Loucy (cell line): ENCODE results near the gene CCNYL1.
"Not testable (repeated sequence)": the region's sequence is repeated elsewhere in the genome, so short reads cannot be mapped to it uniquely, and the experiment has no call there.

Source experiments
- H2AFZ ChIP-seq: fragments of 200-600 bp; sonication (generic); 2 replicates; pipeline ENCODE4 v1.6.0; 2016; ENCODE audit warnings: antibody characterized with exemption, mild to moderate bottlenecking, low read length, moderate library complexity
- H3F3A ChIP-seq: fragments of 200-600 bp; 2 replicates; pipeline ENCODE4 v1.6.0; 2016; ENCODE audit warnings: antibody characterized with exemption, low read depth, mild to moderate bottlenecking
- H3K27me3 ChIP-seq: fragments of 200-600 bp; sonication (generic); 2 replicates; pipeline ENCODE4 v1.6.1; 2014; ENCODE audit warnings: low read length, mild to moderate bottlenecking; ENCODE audit not compliant: insufficient read depth, poor library complexity, severe bottlenecking
- H3K36me3 ChIP-seq: fragments of 200-600 bp; sonication (generic); 2 replicates; pipeline ENCODE4 v1.6.1; 2016; ENCODE audit warnings: low read length; ENCODE audit not compliant: insufficient read depth
- H3K4me1 ChIP-seq: fragments of 200-600 bp; sonication (generic); 2 replicates; pipeline ENCODE4 v1.5.1; 2014; ENCODE audit warnings: low read length, mild to moderate bottlenecking; ENCODE audit not compliant: insufficient read depth, poor library complexity, severe bottlenecking
- H3K4me2 ChIP-seq: fragments of 200-600 bp; sonication (generic); 2 replicates; pipeline ENCODE4 v1.6.0; 2014; ENCODE audit warnings: antibody characterized with exemption, low read length, low read depth, mild to moderate bottlenecking; ENCODE audit not compliant: poor library complexity, severe bottlenecking
- H3K4me3 ChIP-seq: fragments of 200-600 bp; sonication (generic); 2 replicates; pipeline ENCODE4 v1.5.1; 2014; ENCODE audit warnings: low read length, mild to moderate bottlenecking, mixed read lengths; ENCODE audit not compliant: poor library complexity, severe bottlenecking
- H3K79me2 ChIP-seq: fragments of 200-600 bp; sonication (generic); 2 replicates; pipeline ENCODE4 v1.6.1; 2014; ENCODE audit warnings: low read length; ENCODE audit not compliant: insufficient read depth
- H3K9ac ChIP-seq: fragments of 200-600 bp; sonication (generic); 2 replicates; pipeline ENCODE4 v1.6.0; 2014; ENCODE audit warnings: mild to moderate bottlenecking, low read depth, low read length, moderate library complexity; ENCODE audit not compliant: poor library complexity, severe bottlenecking
- H3K9me2 ChIP-seq: fragments of 200-600 bp; sonication (generic); replicated peaks from 2 replicates; pipeline ENCODE4 v1.6.1; 2016; ENCODE audit warnings: low read depth, low read length, mixed read lengths
- H3K9me3 ChIP-seq: fragments of 200-600 bp; sonication (generic); 2 replicates; pipeline ENCODE4 v1.6.1; 2014; ENCODE audit warnings: mild to moderate bottlenecking, antibody characterized with exemption, low read length, low read depth; ENCODE audit not compliant: insufficient read depth
- H4K20me1 ChIP-seq: fragments of 200-600 bp; sonication (generic); 2 replicates; pipeline ENCODE4 v1.6.0; 2014; ENCODE audit warnings: antibody characterized with exemption, low read length, mild to moderate bottlenecking; ENCODE audit not compliant: insufficient read depth, poor library complexity, severe bottlenecking
- EZH2phosphoT487 ChIP-seq: fragments of 200-600 bp; IDR thresholded peaks from 2 replicates; pipeline ENCODE4 v1.6.1; 2018; ENCODE audit warnings: antibody characterized with exemption, mild to moderate bottlenecking, moderate library complexity, borderline replicate concordance
- TF ChIP-seq, protein P1 (sequence below): fragments of 200-600 bp; sonication (generic); conservative IDR thresholded peaks from 2 replicates; pipeline ENCODE4 v1.5.1; 2014; ENCODE audit warnings: mild to moderate bottlenecking, antibody characterized with exemption, low read length

Gene CCNYL1

GRCh38 chr2:207759890-207760289 is 48.5 kb downstream of the CCNYL1 start:
- H3F3A ChIP-seq: 0 out of 2 replicates have a peak, but pooled peaks cover 3% of the 10 kb centered on the region
- no peaks in the 10 kb centered on the region for H3K27me3 ChIP-seq
- no peak overlapping the region for H3K4me2 ChIP-seq
- TF ChIP-seq, protein P1, sequence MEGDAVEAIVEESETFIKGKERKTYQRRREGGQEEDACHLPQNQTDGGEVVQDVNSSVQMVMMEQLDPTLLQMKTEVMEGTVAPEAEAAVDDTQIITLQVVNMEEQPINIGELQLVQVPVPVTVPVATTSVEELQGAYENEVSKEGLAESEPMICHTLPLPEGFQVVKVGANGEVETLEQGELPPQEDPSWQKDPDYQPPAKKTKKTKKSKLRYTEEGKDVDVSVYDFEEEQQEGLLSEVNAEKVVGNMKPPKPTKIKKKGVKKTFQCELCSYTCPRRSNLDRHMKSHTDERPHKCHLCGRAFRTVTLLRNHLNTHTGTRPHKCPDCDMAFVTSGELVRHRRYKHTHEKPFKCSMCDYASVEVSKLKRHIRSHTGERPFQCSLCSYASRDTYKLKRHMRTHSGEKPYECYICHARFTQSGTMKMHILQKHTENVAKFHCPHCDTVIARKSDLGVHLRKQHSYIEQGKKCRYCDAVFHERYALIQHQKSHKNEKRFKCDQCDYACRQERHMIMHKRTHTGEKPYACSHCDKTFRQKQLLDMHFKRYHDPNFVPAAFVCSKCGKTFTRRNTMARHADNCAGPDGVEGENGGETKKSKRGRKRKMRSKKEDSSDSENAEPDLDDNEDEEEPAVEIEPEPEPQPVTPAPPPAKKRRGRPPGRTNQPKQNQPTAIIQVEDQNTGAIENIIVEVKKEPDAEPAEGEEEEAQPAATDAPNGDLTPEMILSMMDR: no peak
- no peak for TF ChIP-seq EZH2phosphoT487
- H3K36me3 ChIP-seq: no peaks in the 10 kb centered on the region
- H3K79me2 ChIP-seq: 0 out of 2 replicates have a peak, but pooled peaks cover 5% of the 10 kb centered on the region
- no peaks in the 10 kb centered on the region for H3K9me3 ChIP-seq
- H3K4me1 ChIP-seq: peaks cover 22% of the 10 kb centered on the region
- no peaks in the 10 kb centered on the region for H3K9me2 ChIP-seq
- no peaks in the 10 kb centered on the region for H4K20me1 ChIP-seq
- H3K9ac ChIP-seq: no peak overlapping the region
- H2AFZ ChIP-seq: no peak overlapping the region
- H3K4me3 ChIP-seq: no peak overlapping the region

DNA sequence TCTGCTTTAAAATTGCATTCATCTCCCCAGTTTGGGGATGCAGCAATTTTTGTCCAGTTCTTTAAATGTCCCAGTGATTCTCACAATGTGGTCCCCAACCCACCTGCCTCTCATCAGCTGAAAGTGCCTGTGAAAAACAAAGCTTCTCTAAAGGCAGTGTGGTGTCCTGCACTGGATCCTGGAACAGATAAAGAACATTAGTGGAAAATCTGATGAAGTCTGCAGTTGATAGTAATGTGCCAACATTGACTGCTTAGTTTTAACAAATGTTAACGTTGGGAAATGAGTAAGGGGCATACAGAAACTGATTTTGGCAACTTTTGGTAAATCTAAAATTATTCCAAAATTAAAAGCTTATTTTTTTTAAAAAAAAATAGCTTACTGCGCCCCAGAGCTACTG is 49.0 kb downstream of the CCNYL1 start:
- Histone ChIP-seq H2AFZ (no peak overlapping the region), H4K20me1 (no peaks in the 10 kb centered on the region), H3K9me2 (no peaks in the 10 kb centered on the region), H3K9ac (no peak overlapping the region), H3K4me3 (no peak overlapping the region), H3K4me1 (peaks cover 24% of the 10 kb centered on the region), H3K4me2 (no peak overlapping the region), H3F3A (0 out of 2 replicates have a peak, but pooled peaks cover 3% of the 10 kb centered on the region), H3K36me3 (no peaks in the 10 kb centered on the region), H3K9me3 (no peaks in the 10 kb centered on the region), H3K27me3 (no peaks in the 10 kb centered on the region), H3K79me2 (0 out of 2 replicates have a peak, but pooled peaks cover 5% of the 10 kb centered on the region)
- TF ChIP-seq, protein P1: no peak
- TF ChIP-seq EZH2phosphoT487: no peak

- not testable (repeated sequence) for H4K20me1 ChIP-seq, H3K9ac ChIP-seq, H2AFZ ChIP-seq, H3K27me3 ChIP-seq, H3F3A ChIP-seq, H3K79me2 ChIP-seq, H3K9me3 ChIP-seq, H3K4me2 ChIP-seq, H3K9me2 ChIP-seq, H3K36me3 ChIP-seq, H3K4me3 ChIP-seq
- peaks cover 29% of the 10 kb centered on the region for H3K4me1 ChIP-seq
Observed at GRCh38 chr2:207761426-207761825, 50.0 kb downstream of the CCNYL1 start.

GRCh38 chr2:207762146-207762545 is 50.7 kb downstream of the CCNYL1 start:
- no peaks in the 10 kb centered on the region for H3F3A ChIP-seq
- no peak overlapping the region for H3K9ac ChIP-seq
- no peaks in the 10 kb centered on the region for H3K9me3 ChIP-seq
- H3K36me3 ChIP-seq: no peaks in the 10 kb centered on the region
- peaks cover 5% of the 10 kb centered on the region; the same call in 1 of the 2 replicates for H3K79me2 ChIP-seq
- peaks cover 24% of the 10 kb centered on the region for H3K4me1 ChIP-seq
- TF ChIP-seq, protein P1: no peak
- no peak for TF ChIP-seq EZH2phosphoT487
- no peaks in the 10 kb centered on the region for H3K27me3 ChIP-seq
- H4K20me1 ChIP-seq: no peaks in the 10 kb centered on the region
- H3K4me2 ChIP-seq: no peak overlapping the region
- no peak overlapping the region for H2AFZ ChIP-seq
- H3K4me3 ChIP-seq: no peak overlapping the region
- no peaks in the 10 kb centered on the region for H3K9me2 ChIP-seq
